ENCODE data around the gene C1RL. TPM values are rescaled to one million over a fixed set of nuclear protein-coding genes. Genes with fewer than 3 reads are reported as not detected.

Gene C1RL
- total RNA-seq, 1 donor from 2014 or later = 80.5 TPM

DNA sequence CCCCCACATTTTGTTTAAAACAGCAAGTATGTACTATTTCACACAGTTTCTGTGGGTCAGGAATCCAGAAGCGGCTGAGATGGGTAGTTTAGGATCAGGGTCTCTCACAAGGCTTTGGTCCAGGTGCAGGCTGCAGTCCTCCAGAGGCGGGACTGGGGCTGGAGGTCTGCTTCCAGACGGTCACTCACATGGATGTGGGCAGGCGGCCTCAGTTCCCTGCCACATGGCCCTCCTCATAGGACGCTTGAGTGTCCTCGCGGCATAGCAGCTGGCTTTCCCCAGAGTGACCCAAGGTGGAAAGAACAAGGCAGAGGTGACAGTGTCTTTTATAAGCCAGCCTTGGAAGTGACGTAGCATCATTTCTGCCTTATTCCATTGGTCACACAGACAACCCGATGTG lies 7.9 kb upstream of the C1RL start:
- Histone ChIP-seq H3K36me3 (peaks cover 20% of the 10 kb centered on the region), H3K4me1 (peaks cover 10% of the 10 kb centered on the region), H3K9me3 (no peaks in the 10 kb centered on the region), H3K27ac (no peak overlapping the region), H3K27me3 (ENCODE audit: low read depth) (no peaks in the 10 kb centered on the region), H3K4me3 (no peak overlapping the region)
- no peak for ATAC-seq
- intact Hi-C loops (cut with DNase I) = no loop called here
- TF ChIP-seq, protein P1, sequence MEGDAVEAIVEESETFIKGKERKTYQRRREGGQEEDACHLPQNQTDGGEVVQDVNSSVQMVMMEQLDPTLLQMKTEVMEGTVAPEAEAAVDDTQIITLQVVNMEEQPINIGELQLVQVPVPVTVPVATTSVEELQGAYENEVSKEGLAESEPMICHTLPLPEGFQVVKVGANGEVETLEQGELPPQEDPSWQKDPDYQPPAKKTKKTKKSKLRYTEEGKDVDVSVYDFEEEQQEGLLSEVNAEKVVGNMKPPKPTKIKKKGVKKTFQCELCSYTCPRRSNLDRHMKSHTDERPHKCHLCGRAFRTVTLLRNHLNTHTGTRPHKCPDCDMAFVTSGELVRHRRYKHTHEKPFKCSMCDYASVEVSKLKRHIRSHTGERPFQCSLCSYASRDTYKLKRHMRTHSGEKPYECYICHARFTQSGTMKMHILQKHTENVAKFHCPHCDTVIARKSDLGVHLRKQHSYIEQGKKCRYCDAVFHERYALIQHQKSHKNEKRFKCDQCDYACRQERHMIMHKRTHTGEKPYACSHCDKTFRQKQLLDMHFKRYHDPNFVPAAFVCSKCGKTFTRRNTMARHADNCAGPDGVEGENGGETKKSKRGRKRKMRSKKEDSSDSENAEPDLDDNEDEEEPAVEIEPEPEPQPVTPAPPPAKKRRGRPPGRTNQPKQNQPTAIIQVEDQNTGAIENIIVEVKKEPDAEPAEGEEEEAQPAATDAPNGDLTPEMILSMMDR (IDR thresholded peaks at IDR 0.05) = no peak
- no peak for DNase-seq

DNA sequence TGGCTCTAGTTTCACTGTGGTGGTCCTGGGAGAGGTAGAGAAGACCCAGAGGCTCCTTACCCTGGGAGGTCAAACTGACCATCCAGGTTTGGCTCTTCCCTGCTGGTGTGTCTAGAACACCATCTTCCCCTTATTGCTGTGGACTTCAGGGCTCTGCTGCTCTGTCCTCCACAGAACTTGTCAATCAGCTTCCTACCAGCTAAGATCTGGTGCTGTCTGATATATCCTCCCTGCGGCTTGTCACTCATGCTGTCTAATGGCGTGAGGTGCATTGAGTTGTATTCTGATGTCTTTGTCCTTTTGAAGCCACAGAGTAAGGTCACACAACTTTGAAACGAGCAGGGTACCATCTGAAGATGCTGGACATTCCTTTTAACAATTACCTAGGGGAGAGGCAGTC lies 7.2 kb upstream of the C1RL start:
- TF ChIP-seq, protein P1 (IDR thresholded peaks at IDR 0.05) = no peak
- peaks cover 20% of the 10 kb centered on the region for H3K36me3 ChIP-seq
- H3K27ac ChIP-seq = no peak overlapping the region
- H3K9me3 ChIP-seq = no peaks in the 10 kb centered on the region
- ATAC-seq (no peak), DNase-seq (no peak)
- no peaks in the 10 kb centered on the region for H3K27me3 ChIP-seq (ENCODE audit: low read depth)
- intact Hi-C loops (cut with DNase I) = no loop called here
- H3K4me3 ChIP-seq = no peak overlapping the region
- H3K4me1 ChIP-seq = peaks cover 10% of the 10 kb centered on the region

DNA sequence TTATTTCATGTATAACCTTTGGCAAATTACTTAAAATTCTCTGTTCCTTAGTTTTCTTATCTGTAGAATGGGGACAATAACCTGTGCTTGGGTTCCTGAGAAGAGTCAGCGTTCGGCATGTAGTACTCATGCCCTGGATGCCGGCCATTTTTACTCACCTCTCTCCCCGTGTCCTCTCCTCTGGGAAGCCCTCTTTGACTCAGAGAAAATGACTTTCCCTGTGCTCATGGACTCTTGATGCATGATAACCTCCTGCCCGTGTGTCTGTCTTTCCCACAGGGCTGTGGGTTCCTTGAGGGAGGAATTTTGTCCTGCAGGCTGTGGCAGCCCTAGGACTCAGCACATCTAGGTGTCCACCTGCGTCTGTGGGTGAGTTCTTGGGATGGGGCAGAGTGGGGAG lies 5.8 kb upstream of the C1RL start:
- Histone ChIP-seq H3K27ac (no peak overlapping the region), H3K36me3 (peaks cover 20% of the 10 kb centered on the region), H3K9me3 (no peaks in the 10 kb centered on the region), H3K27me3 (ENCODE audit: low read depth) (no peaks in the 10 kb centered on the region), H3K4me1 (peaks cover 12% of the 10 kb centered on the region), H3K4me3 (no peak overlapping the region)
- ATAC-seq (no peak), DNase-seq (no peak)
- intact Hi-C loops (cut with DNase I) = no loop called here
- TF ChIP-seq, protein P1 (IDR thresholded peaks at IDR 0.05) = no peak

DNA sequence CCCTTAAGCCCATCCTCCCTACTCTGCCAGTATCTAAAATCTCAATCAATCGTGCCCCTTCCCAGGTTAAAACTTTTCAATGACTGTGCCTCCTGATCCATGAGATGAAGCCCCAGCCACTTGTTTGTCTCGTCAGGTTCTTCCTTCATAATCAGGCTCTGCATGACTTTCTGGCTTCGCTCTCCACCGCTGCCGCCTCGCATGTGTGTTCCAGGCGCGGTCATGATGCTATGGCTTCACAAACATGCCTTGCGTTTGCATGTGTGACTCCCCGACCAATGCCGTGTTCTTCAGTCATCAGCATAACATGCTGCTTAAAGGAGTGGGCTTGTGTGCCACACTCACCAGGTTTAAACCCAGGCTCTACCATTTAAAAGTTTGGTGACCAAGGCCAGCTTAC lies 5.0 kb upstream of the C1RL start:
- Histone ChIP-seq H3K4me3 (no peak overlapping the region), H3K36me3 (peaks cover 20% of the 10 kb centered on the region), H3K9me3 (no peaks in the 10 kb centered on the region), H3K4me1 (peaks cover 19% of the 10 kb centered on the region), H3K27me3 (ENCODE audit: low read depth) (no peaks in the 10 kb centered on the region), H3K27ac (no peak overlapping the region)
- DNase-seq = no peak
- intact Hi-C loops (cut with DNase I) = no loop called here
- no peak for ATAC-seq
- TF ChIP-seq, protein P1 (IDR thresholded peaks at IDR 0.05) = no peak

DNA sequence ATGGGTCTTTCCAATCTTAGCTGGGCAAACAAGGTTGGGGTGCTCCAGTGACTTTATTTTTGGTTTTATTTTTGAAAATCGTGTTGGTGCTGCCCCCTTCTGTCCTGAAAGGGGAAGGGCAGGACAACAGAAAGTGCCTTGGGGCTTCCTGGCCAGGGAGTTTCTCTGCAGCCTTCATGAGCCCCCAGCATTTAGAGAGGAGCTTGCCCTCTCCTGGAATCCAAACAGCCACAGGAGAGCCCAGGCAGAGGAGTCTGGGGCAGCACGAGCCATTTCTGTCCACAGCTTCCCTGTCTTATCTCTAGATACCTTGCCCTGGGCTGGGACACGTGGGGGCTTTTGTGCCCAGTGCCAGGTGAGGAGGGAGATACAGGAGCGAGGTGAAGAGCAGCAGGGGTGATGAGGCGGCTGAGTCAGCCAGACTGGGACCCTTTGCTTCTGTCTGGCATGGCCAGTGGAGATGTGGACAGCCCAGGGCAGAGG lies 4.4 kb upstream of the C1RL start:
- Histone ChIP-seq H3K9me3 (no peaks in the 10 kb centered on the region), H3K27ac (no peak overlapping the region), H3K36me3 (peaks cover 20% of the 10 kb centered on the region), H3K4me3 (no peak overlapping the region), H3K27me3 (ENCODE audit: low read depth) (no peaks in the 10 kb centered on the region), H3K4me1 (peaks cover 19% of the 10 kb centered on the region)
- intact Hi-C loops (cut with DNase I) = no loop called here
- no peak for DNase-seq
- peak in 1 of 2 donors; percentile 38 for ATAC-seq
- TF ChIP-seq, protein P1 (IDR thresholded peaks at IDR 0.05) = peak; percentile 93

DNA sequence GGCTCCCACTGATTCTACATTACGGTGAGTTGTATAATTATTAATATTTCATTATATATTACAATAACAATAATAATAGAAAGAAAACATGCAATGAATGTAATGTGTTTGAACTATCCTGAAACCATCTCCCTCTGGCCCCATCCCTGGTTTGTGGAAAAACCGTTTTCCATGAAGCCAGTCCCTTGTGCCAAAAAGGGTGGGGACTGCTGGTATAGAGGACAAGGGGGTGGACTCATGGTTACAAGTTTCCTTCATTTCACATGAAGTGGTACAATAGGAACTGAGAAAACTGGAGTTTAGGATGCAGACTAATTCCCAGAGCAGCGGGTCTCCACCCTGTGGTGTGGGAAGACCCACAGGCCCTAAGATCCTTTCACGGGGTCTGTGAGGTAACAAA lies 3.0 kb upstream of the C1RL start:
- H3K9me3 ChIP-seq = no peaks in the 10 kb centered on the region
- no peak overlapping the region for H3K27ac ChIP-seq
- no peak for DNase-seq

More for the DNA sequence above, 3.0 kb upstream of the C1RL start:
- intact Hi-C loops (cut with DNase I) = no loop called here
- Histone ChIP-seq H3K4me1 (peaks cover 31% of the 10 kb centered on the region), H3K36me3 (peaks cover 13% of the 10 kb centered on the region), H3K4me3 (no peak overlapping the region), H3K27me3 (ENCODE audit: low read depth) (no peaks in the 10 kb centered on the region)
- no peak for ATAC-seq
- TF ChIP-seq, protein P1 (IDR thresholded peaks at IDR 0.05) = no peak
